Measurements from ENCODE around the gene PPEF2.

Gene PPEF2

GRCh38 chr4:75834095-75834771 lies 68.0 kb downstream of the PPEF2 start:
- no peak for DNase-seq (ENCODE audit: low read depth in 3 of 3)

GRCh38 chr4:75831856-75832405 lies 70.3 kb downstream of the PPEF2 start:
- no peak for DNase-seq (ENCODE audit: low read depth in 3 of 3)

- DNase-seq (ENCODE audit: low read depth in 3 of 3) = no peak
Measured at GRCh38 chr4:75830906-75831305, 71.3 kb downstream of the PPEF2 start.

GRCh38 chr4:75823812-75824211 lies 78.4 kb downstream of the PPEF2 start:
- no peak for DNase-seq (ENCODE audit: low read depth in 3 of 3)

- DNase-seq (ENCODE audit: low read depth in 3 of 3) = no peak
Measured at GRCh38 chr4:75822416-75822815, 79.8 kb downstream of the PPEF2 start.

GRCh38 chr4:75821966-75822365 lies 80.3 kb downstream of the PPEF2 start:
- DNase-seq (ENCODE audit: low read depth in 3 of 3) = no peak

- no peak for DNase-seq (ENCODE audit: low read depth in 3 of 3)
Measured at GRCh38 chr4:75821216-75821615, 81.0 kb downstream of the PPEF2 start.

- DNase-seq (ENCODE audit: low read depth in 3 of 3) = no peak
Measured at GRCh38 chr4:75820676-75821075, 81.6 kb downstream of the PPEF2 start.

- no peak for DNase-seq (ENCODE audit: low read depth in 3 of 3)
Measured at GRCh38 chr4:75820197-75820596, 82.1 kb downstream of the PPEF2 start.

- no peak for DNase-seq (ENCODE audit: low read depth in 3 of 3)
Measured at GRCh38 chr4:75819121-75819520, 83.1 kb downstream of the PPEF2 start.

GRCh38 chr4:75817901-75818300 lies 84.4 kb downstream of the PPEF2 start:
- DNase-seq (ENCODE audit: low read depth in 3 of 3) = no peak

Data from stimulated activated CD4-positive, alpha-beta T cell treated with anti-CD3 and anti-CD28 coated beads, TNF-alpha, amount 100 ng/mL, for 48 hours (primary cell).